B cell (primary cell): ENCODE measurements around the gene RUVBL2. TPM values are rescaled to one million over a fixed set of nuclear protein-coding genes. Genes with fewer than 3 reads are reported as not detected.

Source experiments
- ATAC-seq: fragments of 200-7000 bp; cut with Tn5 transposase; one replicate; pipeline ENCODE4 v1.10.0; 2021; ENCODE audit warnings: low read depth, mild to moderate bottlenecking, moderate number of reproducible peaks, moderate library complexity
- CTCF ChIA-PET: fragments of 350-600 bp; sonication (Branson Sonifier 250); formaldehyde crosslinking; loops from one replicate; lab custom pipeline; 2021; ENCODE audit warnings: antibody characterized with exemption, inconsistent platforms; lab: Charles Lee
- POLR2A ChIA-PET: fragments of 350-600 bp; sonication (Branson Sonifier 250); formaldehyde crosslinking; loops from one replicate; lab custom pipeline; 2021; ENCODE audit warnings: antibody characterized with exemption; lab: Charles Lee
- DNase-seq: peaks from one replicate; pipeline ENCODE4 v3.0.0; 2013
- H2AFZ ChIP-seq: 2 replicates; pipeline ENCODE4 v1.6.1; 2012; ENCODE audit warnings: mild to moderate bottlenecking, low read depth, low read length; ENCODE audit not compliant: insufficient read depth, poor library complexity, severe bottlenecking
- H3K27ac ChIP-seq, 2 donors: 1 replicate in 1 of 2; 2 replicates in 1 of 2; pipeline ENCODE4 v1.5.1; 2012 to 2013; ENCODE audit warnings: low read length in 2 of 2, mild to moderate bottlenecking in 2 of 2, moderate library complexity in 1 of 2
- H3K27me3 ChIP-seq, 4 experiments: fragments of 200-600 bp in 1 of 4; sonication (generic) in 1 of 4; replicated peaks in 1 of 4; 1 replicate in 2 of 4; 2 replicates in 2 of 4; pipeline versions ENCODE4 v1.6.1 to v1.7.0; 2013 to 2016; ENCODE audit warnings: low read length in 3 of 4, mild to moderate bottlenecking in 2 of 4, mixed read lengths in 1 of 4, moderate library complexity in 1 of 4; ENCODE audit not compliant: insufficient read depth in 4 of 4, control insufficient read depth in 3 of 4; ENCODE audit errors: control extremely low read depth in 1 of 4
- H3K36me3 ChIP-seq, 2 experiments: replicated peaks in 1 of 2; 1 replicate in 1 of 2; 2 replicates in 1 of 2; pipeline versions ENCODE4 v1.6.1 to v1.7.1; 2013; ENCODE audit warnings: low read length in 1 of 2; ENCODE audit not compliant: insufficient read depth in 2 of 2, control insufficient read depth in 1 of 2; ENCODE audit errors: control extremely low read depth in 1 of 2, extremely low read depth in 1 of 2
- H3K4me1 ChIP-seq, 2 donors: fragments of 200-600 bp in 1 of 2; sonication (generic) in 1 of 2; 1 replicate in 1 of 2; 2 replicates in 1 of 2; pipeline versions ENCODE4 v1.5.1 to v1.6.1; 2013 to 2017; ENCODE audit warnings: low read length in 2 of 2; ENCODE audit not compliant: control insufficient read depth in 2 of 2, insufficient read depth in 2 of 2
- H3K4me2 ChIP-seq: replicated peaks from 2 replicates; pipeline ENCODE3; 2012; ENCODE audit warnings: mild to moderate bottlenecking, low read depth, low read length; ENCODE audit not compliant: poor library complexity, severe bottlenecking
- H3K4me3 ChIP-seq, 5 experiments: fragments of 200-600 bp in 1 of 5; sonication (generic) in 1 of 5; 1 replicate in 3 of 5; 2 replicates in 2 of 5; pipeline versions ENCODE4 v1.5.1 to v1.7.0; 2011 to 2016; ENCODE audit warnings: low read length in 4 of 5, mild to moderate bottlenecking in 4 of 5, low read depth in 2 of 5, control low read depth in 1 of 5, moderate library complexity in 1 of 5; ENCODE audit not compliant: insufficient read depth in 1 of 5; ENCODE audit errors: control extremely low read depth in 1 of 5, extremely low read depth in 1 of 5
- H3K79me2 ChIP-seq: fragments of 200-600 bp; sonication (generic); one replicate; pipeline ENCODE4 v1.6.0; 2016; ENCODE audit warnings: low read length; ENCODE audit not compliant: control insufficient read depth, insufficient read depth
- H3K9ac ChIP-seq: fragments of 200-600 bp; sonication (generic); 2 replicates; pipeline ENCODE4 v1.6.1; 2017; ENCODE audit warnings: mild to moderate bottlenecking, low read length, moderate library complexity
- H3K9me3 ChIP-seq, 3 donors: one replicate each; pipeline versions ENCODE4 v1.6.1 to v1.7.1; 2013; ENCODE audit warnings: low read length in 2 of 3; ENCODE audit not compliant: control insufficient read depth in 2 of 3, insufficient read depth in 1 of 3; ENCODE audit errors: control extremely low read depth in 1 of 3
- H4K20me1 ChIP-seq: 2 replicates; pipeline ENCODE4 v1.6.0; 2012; ENCODE audit warnings: mild to moderate bottlenecking, low read length; ENCODE audit not compliant: insufficient read depth, control insufficient read depth, poor library complexity, severe bottlenecking
- H3K27ac Mint-ChIP-seq: one replicate; pipeline ENCODE4 v1.8.0; 2021; ENCODE audit warnings: mixed read lengths
- H3K27me3 Mint-ChIP-seq: one replicate; pipeline ENCODE4 v1.8.0; 2021; ENCODE audit warnings: mixed read lengths
- H3K4me1 Mint-ChIP-seq: one replicate; pipeline ENCODE4 v1.8.0; 2021; ENCODE audit warnings: mixed read lengths
- H3K4me3 Mint-ChIP-seq: one replicate; pipeline ENCODE4 v1.8.0; 2021; ENCODE audit warnings: mixed read lengths
- H3K9me3 Mint-ChIP-seq: one replicate; pipeline ENCODE4 v1.8.0; 2022; ENCODE audit warnings: mixed read lengths; ENCODE audit not compliant: insufficient read depth
- EZH2 ChIP-seq: IDR thresholded peaks from 2 replicates; pipeline ENCODE4 v1.6.1; 2012; ENCODE audit warnings: borderline replicate concordance, low read depth, mild to moderate bottlenecking, moderate library complexity, low read length; ENCODE audit not compliant: insufficient read depth, poor library complexity, severe bottlenecking
- WGBS: methylation state at CpG from one replicate; pipeline ENCODE4 v1.1.5; 2013; ENCODE audit warnings: missing lambda C conversion rate; ENCODE audit not compliant: insufficient coverage; 5-methylcytosine and 5-hydroxymethylcytosine counted together
- intact Hi-C: fragments of 100-400 bp; cut with micrococcal nuclease; formaldehyde crosslinking; loops from one replicate; pipeline ENCODE4 v1.10.0; 2022
- polyA plus RNA-seq: library from polyadenylated mRNA; depleted of rRNA; stranded (reverse); fragments of >200 nt; gene quantifications from 2 replicates; pipeline ENCODE4 v1.2.3, GENCODE V29; 2012
- total RNA-seq, 2 donors: library from RNA; stranded (reverse); fragments of 120-200 nt in 1 of 2; gene quantifications; 1 replicate in 1 of 2; 2 replicates in 1 of 2; pipeline versions ENCODE4 v1.2.3 to v1.2.4, GENCODE V29; 2013 to 2022
- TF ChIP-seq, protein P1 (sequence below): fragments of 200-600 bp; IDR thresholded peaks from one replicate; pipeline ENCODE4 v1.8.0; 2022; ENCODE audit warnings: antibody characterized with exemption, mild to moderate bottlenecking

Gene RUVBL2
- total and polyA plus RNA-seq, 2 donors (not counting 1 experiment from before 2014, with no cell fraction given): 36.1 to 57.4 TPM

GRCh38 chr19:48945415-48945814, 48.3 kb upstream of the RUVBL2 start:
- H3K27ac ChIP-seq: no peak overlapping the region
- H3K9ac ChIP-seq: no peak overlapping the region
- ChIA-PET POLR2A (no interaction called here), CTCF (interaction anchor here (1.2 kb wide), 1 partner anchor 94 kb away, joined by 3 read pairs; no protein-coding TSS in a partner anchor)
- Mint-ChIP-seq H3K27ac (no peak overlapping the region), H3K4me3 (no peak overlapping the region), H3K4me1 (no peaks in the 10 kb centered on the region), H3K27me3 (no peaks in the 10 kb centered on the region), H3K9me3 (peaks cover 10% of the 10 kb centered on the region)
- no peak overlapping the region for H2AFZ ChIP-seq
- H3K79me2 ChIP-seq: no peaks in the 10 kb centered on the region
- TF ChIP-seq, protein P1, sequence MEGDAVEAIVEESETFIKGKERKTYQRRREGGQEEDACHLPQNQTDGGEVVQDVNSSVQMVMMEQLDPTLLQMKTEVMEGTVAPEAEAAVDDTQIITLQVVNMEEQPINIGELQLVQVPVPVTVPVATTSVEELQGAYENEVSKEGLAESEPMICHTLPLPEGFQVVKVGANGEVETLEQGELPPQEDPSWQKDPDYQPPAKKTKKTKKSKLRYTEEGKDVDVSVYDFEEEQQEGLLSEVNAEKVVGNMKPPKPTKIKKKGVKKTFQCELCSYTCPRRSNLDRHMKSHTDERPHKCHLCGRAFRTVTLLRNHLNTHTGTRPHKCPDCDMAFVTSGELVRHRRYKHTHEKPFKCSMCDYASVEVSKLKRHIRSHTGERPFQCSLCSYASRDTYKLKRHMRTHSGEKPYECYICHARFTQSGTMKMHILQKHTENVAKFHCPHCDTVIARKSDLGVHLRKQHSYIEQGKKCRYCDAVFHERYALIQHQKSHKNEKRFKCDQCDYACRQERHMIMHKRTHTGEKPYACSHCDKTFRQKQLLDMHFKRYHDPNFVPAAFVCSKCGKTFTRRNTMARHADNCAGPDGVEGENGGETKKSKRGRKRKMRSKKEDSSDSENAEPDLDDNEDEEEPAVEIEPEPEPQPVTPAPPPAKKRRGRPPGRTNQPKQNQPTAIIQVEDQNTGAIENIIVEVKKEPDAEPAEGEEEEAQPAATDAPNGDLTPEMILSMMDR: no peak
- TF ChIP-seq EZH2: no peak
- no peak overlapping the region for H3K4me2 ChIP-seq
- ATAC-seq: no peak
- WGBS: 94% methylated on average over 5 of the region's 5 CpGs
- no peaks in the 10 kb centered on the region for H3K27me3 ChIP-seq
- no peak overlapping the region for H3K4me3 ChIP-seq
- peaks cover 0 to 29% (median 11%) of the 10 kb centered on the region in 3 donors for H3K9me3 ChIP-seq
- no peaks in the 10 kb centered on the region for H4K20me1 ChIP-seq
- no peaks in the 10 kb centered on the region for H3K4me1 ChIP-seq
- no peak for DNase-seq
- intact Hi-C loops: no loop called here
- H3K36me3 ChIP-seq: no peaks in the 10 kb centered on the region

DNA sequence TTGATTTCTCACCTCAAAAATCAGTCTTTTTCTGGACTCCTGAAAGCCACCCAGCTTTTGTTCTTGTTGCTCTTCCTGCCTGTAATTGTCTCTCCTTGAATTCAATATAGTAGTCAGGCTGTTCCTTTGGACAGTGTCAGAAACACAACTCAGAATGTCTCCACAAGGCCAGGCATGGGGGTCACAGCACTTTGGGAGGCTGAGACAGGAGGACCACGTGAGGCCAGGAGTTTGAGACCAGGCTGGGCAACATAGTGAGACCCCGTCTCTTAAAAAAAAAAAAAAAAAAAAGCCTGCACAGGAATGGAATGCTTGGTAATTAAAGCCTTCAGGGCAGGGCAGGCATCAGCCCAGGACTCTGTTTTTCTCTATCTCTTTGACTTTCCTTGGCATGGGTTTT, 47.9 kb upstream of the RUVBL2 start:
- Histone ChIP-seq H3K9ac (no peak overlapping the region), H2AFZ (no peak overlapping the region), H3K79me2 (no peaks in the 10 kb centered on the region), H3K9me3 (peaks cover 0 to 25% (median 11%) of the 10 kb centered on the region in 3 donors), H3K27ac (no peak overlapping the region), H3K4me3 (no peak overlapping the region), H3K4me1 (no peaks in the 10 kb centered on the region), H3K36me3 (no peaks in the 10 kb centered on the region), H4K20me1 (no peaks in the 10 kb centered on the region), H3K27me3 (no peaks in the 10 kb centered on the region), H3K4me2 (no peak overlapping the region)
- ChIA-PET POLR2A (no interaction called here), CTCF (interaction anchor here (1.2 kb wide), 1 partner anchor 94 kb away, joined by 3 read pairs; no protein-coding TSS in a partner anchor)
- TF ChIP-seq EZH2: no peak
- TF ChIP-seq, protein P1: no peak
- ATAC-seq (no peak), DNase-seq (no peak)
- 94% methylated on average over 2 of the region's 2 CpGs for WGBS
- H3K27ac Mint-ChIP-seq: no peak overlapping the region
- H3K4me1 Mint-ChIP-seq: no peaks in the 10 kb centered on the region
- intact Hi-C loops: no loop called here
- H3K9me3 Mint-ChIP-seq: peaks cover 10% of the 10 kb centered on the region
- H3K27me3 Mint-ChIP-seq: no peaks in the 10 kb centered on the region
- H3K4me3 Mint-ChIP-seq: no peak overlapping the region
